Smooth muscle cell of the brain vasculature (primary cell): ENCODE results near the gene PGA4.
"Not testable (repeated sequence)": the region's sequence is repeated elsewhere in the genome, so short reads cannot be mapped to it uniquely, and the experiment has no call there.

ENCODE experiments used
- DNase-seq: peaks from one replicate; pipeline ENCODE4 v3.0.0-alpha.2; 2012; ENCODE audit warnings: low read depth, low spot score

PGA4 gene

GRCh38 chr11:61222047-61222446 lies at the start of gene PGA4:
PGA4 (plus strand) TSS chr11:61222347; CDS start chr11:61222401, 54 bp downstream.
- not testable (repeated sequence) for DNase-seq

- no peak for DNase-seq
These were observed 49.8 kb upstream of the PGA4 start for GRCh38 chr11:61172356-61172755.

- no peak for DNase-seq
These were observed 49.3 kb upstream of the PGA4 start for GRCh38 chr11:61172888-61173287.

- DNase-seq: no peak
These were observed 48.7 kb upstream of the PGA4 start for GRCh38 chr11:61173456-61173855.

GRCh38 chr11:61174273-61174672 lies 47.9 kb upstream of the PGA4 start:
- DNase-seq: no peak

- DNase-seq: no peak
These were observed 47.2 kb upstream of the PGA4 start for GRCh38 chr11:61174949-61175348.

GRCh38 chr11:61176446-61176845 lies 45.7 kb upstream of the PGA4 start:
- DNase-seq: no peak

GRCh38 chr11:61180205-61180604 lies 41.9 kb upstream of the PGA4 start:
- not testable (repeated sequence) for DNase-seq

GRCh38 chr11:61181489-61181888 lies 40.7 kb upstream of the PGA4 start:
- no peak for DNase-seq

GRCh38 chr11:61183645-61184044 lies 38.5 kb upstream of the PGA4 start:
- DNase-seq: no peak

GRCh38 chr11:61186504-61186903 lies 35.6 kb upstream of the PGA4 start:
- DNase-seq: no peak

- peak; percentile 57 for DNase-seq
These were observed 34.5 kb upstream of the PGA4 start for GRCh38 chr11:61187505-61188130.

GRCh38 chr11:61189933-61190332 lies 32.2 kb upstream of the PGA4 start:
- DNase-seq: no peak

- DNase-seq: no peak
These were observed 28.6 kb upstream of the PGA4 start for GRCh38 chr11:61193596-61193995.

- DNase-seq: no peak
These were observed 27.9 kb upstream of the PGA4 start for GRCh38 chr11:61194169-61194671.

GRCh38 chr11:61194981-61195695 lies 27.0 kb upstream of the PGA4 start:
- no peak for DNase-seq

GRCh38 chr11:61195719-61196118 lies 26.4 kb upstream of the PGA4 start:
- no peak for DNase-seq

- no peak for DNase-seq
These were observed 23.8 kb upstream of the PGA4 start for GRCh38 chr11:61198361-61198760.

GRCh38 chr11:61198948-61199523 lies 23.1 kb upstream of the PGA4 start:
- DNase-seq: no peak

- no peak for DNase-seq
These were observed 20.7 kb upstream of the PGA4 start for GRCh38 chr11:61201476-61201875.

GRCh38 chr11:61202950-61203746 lies 19.0 kb upstream of the PGA4 start, which contains the start of gene PGA3:
PGA3 (plus strand) TSS chr11:61203515; CDS start chr11:61203565, 50 bp downstream.
- not testable (repeated sequence) for DNase-seq

GRCh38 chr11:61203873-61204272 lies 18.3 kb upstream of the PGA4 start:
- not testable (repeated sequence) for DNase-seq
